Measurements from ENCODE around the gene KCTD10.
"Not testable (repeated sequence)": the region's sequence is repeated elsewhere in the genome, so short reads cannot be mapped to it uniquely, and the experiment has no call there.

GRCh38 chr12:109428804-109429203 lies 48.3 kb downstream of the KCTD10 start:
- not testable (repeated sequence) for TF ChIP-seq CTCF (IDR thresholded peaks at IDR 0.05; ENCODE audit: borderline replicate concordance, extremely low read depth, low read length, poor library complexity, severe bottlenecking); EZH2 (IDR thresholded peaks at IDR 0.05; ENCODE audit: borderline replicate concordance, low read depth, low read length, severe bottlenecking)

Measured in DND-41 (cell line).